Measurements from ENCODE around the gene TIE1. TPM values are rescaled to one million over a fixed set of nuclear protein-coding genes. Genes with fewer than 3 reads are reported as not detected.

Gene TIE1
- total and polyA plus RNA-seq, 9 of the 15 experiments (the other 6 are each of a cell fraction or from before 2014, with no cell fraction given) = 0.07 to 0.49 (median 0.14) TPM; not detected in 4

DNA sequence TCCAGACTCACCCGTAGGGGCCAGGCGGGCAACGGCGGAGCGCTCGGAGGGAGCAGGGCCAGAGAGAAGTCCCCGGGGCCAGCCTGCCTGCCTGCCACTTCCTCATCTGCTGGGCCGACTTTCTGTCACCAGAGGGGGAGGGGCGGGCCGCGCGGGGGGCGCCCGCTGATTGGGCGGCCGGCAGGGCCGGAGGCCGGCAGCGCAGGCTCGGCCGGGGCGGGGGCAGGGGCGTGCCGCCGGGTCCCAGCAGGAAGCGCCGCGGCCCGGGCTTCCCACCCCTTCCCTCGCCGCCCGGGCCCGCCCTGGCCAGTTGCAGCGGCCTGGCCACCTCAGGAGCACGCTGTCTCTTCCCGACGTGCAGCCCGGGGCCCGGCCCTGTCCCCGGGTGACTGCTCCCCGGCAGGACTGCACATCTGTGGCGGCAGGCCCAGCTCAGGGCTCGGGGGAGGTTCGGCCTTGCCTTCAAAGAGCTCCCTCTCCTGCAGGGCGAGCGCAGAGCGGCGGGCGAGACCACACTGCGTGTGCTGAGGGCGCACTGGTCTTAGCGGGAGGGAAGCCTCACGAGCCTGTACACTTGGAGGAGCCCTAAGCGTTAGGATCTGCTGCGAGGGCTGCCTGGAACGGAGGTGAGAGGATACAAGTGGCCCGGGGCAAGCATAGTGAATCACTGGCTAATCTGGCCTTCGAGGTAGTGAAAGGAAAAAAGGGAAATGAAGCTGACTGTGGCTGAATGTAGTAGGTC lies 67.3 kb downstream of the TIE1 start, which contains the start of gene ELOVL1 (continued):
- TF ChIP-seq TRIM25 (IDR thresholded peaks at IDR 0.05; ENCODE audit: borderline replicate concordance) (no peak), ZBTB2 (IDR thresholded peaks at IDR 0.05) (no peak), HDAC8 (tag; IDR thresholded peaks at IDR 0.05) (no peak), SIX5 (IDR thresholded peaks at IDR 0.05; ENCODE audit: borderline replicate concordance in 1 of 2, insufficient read depth in 1 of 2, low read depth in 1 of 2, low read length in 2 of 2) (no peak), ASH1L (IDR thresholded peaks at IDR 0.05; ENCODE audit: borderline replicate concordance, low read depth, partially characterized antibody) (no peak), ZNF766 (CRISPR knock-in tag; conservative IDR thresholded peaks at IDR 0.05) (peak; percentile 48; the same call in 1 of the 2 replicates)
- TF ChIP-seq, protein P1, sequence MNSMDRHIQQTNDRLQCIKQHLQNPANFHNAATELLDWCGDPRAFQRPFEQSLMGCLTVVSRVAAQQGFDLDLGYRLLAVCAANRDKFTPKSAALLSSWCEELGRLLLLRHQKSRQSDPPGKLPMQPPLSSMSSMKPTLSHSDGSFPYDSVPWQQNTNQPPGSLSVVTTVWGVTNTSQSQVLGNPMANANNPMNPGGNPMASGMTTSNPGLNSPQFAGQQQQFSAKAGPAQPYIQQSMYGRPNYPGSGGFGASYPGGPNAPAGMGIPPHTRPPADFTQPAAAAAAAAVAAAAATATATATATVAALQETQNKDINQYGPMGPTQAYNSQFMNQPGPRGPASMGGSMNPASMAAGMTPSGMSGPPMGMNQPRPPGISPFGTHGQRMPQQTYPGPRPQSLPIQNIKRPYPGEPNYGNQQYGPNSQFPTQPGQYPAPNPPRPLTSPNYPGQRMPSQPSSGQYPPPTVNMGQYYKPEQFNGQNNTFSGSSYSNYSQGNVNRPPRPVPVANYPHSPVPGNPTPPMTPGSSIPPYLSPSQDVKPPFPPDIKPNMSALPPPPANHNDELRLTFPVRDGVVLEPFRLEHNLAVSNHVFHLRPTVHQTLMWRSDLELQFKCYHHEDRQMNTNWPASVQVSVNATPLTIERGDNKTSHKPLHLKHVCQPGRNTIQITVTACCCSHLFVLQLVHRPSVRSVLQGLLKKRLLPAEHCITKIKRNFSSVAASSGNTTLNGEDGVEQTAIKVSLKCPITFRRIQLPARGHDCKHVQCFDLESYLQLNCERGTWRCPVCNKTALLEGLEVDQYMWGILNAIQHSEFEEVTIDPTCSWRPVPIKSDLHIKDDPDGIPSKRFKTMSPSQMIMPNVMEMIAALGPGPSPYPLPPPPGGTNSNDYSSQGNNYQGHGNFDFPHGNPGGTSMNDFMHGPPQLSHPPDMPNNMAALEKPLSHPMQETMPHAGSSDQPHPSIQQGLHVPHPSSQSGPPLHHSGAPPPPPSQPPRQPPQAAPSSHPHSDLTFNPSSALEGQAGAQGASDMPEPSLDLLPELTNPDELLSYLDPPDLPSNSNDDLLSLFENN (IDR thresholded peaks at IDR 0.05; ENCODE audit: low read depth in 2 of 2, low read length in 2 of 2) = peak in 1 of 2 experiments; percentile 45; a peak in 1 of 4 replicates
- TF ChIP-seq, protein P2, sequence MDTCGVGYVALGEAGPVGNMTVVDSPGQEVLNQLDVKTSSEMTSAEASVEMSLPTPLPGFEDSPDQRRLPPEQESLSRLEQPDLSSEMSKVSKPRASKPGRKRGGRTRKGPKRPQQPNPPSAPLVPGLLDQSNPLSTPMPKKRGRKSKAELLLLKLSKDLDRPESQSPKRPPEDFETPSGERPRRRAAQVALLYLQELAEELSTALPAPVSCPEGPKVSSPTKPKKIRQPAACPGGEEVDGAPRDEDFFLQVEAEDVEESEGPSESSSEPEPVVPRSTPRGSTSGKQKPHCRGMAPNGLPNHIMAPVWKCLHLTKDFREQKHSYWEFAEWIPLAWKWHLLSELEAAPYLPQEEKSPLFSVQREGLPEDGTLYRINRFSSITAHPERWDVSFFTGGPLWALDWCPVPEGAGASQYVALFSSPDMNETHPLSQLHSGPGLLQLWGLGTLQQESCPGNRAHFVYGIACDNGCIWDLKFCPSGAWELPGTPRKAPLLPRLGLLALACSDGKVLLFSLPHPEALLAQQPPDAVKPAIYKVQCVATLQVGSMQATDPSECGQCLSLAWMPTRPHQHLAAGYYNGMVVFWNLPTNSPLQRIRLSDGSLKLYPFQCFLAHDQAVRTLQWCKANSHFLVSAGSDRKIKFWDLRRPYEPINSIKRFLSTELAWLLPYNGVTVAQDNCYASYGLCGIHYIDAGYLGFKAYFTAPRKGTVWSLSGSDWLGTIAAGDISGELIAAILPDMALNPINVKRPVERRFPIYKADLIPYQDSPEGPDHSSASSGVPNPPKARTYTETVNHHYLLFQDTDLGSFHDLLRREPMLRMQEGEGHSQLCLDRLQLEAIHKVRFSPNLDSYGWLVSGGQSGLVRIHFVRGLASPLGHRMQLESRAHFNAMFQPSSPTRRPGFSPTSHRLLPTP (IDR thresholded peaks at IDR 0.05; ENCODE audit: borderline replicate concordance, extremely low read depth, insufficient read length) = no peak
- TF ChIP-seq, protein P3, sequence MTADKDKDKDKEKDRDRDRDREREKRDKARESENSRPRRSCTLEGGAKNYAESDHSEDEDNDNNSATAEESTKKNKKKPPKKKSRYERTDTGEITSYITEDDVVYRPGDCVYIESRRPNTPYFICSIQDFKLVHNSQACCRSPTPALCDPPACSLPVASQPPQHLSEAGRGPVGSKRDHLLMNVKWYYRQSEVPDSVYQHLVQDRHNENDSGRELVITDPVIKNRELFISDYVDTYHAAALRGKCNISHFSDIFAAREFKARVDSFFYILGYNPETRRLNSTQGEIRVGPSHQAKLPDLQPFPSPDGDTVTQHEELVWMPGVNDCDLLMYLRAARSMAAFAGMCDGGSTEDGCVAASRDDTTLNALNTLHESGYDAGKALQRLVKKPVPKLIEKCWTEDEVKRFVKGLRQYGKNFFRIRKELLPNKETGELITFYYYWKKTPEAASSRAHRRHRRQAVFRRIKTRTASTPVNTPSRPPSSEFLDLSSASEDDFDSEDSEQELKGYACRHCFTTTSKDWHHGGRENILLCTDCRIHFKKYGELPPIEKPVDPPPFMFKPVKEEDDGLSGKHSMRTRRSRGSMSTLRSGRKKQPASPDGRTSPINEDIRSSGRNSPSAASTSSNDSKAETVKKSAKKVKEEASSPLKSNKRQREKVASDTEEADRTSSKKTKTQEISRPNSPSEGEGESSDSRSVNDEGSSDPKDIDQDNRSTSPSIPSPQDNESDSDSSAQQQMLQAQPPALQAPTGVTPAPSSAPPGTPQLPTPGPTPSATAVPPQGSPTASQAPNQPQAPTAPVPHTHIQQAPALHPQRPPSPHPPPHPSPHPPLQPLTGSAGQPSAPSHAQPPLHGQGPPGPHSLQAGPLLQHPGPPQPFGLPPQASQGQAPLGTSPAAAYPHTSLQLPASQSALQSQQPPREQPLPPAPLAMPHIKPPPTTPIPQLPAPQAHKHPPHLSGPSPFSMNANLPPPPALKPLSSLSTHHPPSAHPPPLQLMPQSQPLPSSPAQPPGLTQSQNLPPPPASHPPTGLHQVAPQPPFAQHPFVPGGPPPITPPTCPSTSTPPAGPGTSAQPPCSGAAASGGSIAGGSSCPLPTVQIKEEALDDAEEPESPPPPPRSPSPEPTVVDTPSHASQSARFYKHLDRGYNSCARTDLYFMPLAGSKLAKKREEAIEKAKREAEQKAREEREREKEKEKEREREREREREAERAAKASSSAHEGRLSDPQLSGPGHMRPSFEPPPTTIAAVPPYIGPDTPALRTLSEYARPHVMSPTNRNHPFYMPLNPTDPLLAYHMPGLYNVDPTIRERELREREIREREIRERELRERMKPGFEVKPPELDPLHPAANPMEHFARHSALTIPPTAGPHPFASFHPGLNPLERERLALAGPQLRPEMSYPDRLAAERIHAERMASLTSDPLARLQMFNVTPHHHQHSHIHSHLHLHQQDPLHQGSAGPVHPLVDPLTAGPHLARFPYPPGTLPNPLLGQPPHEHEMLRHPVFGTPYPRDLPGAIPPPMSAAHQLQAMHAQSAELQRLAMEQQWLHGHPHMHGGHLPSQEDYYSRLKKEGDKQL (CRISPR knock-in tag; IDR thresholded peaks at IDR 0.05; ENCODE audit: borderline replicate concordance) = no peak; the same call in 1 of the 2 replicates
